HL-60 (cell line): ENCODE data around the gene CDPF1.

Experiments
- CTCF ChIP-seq: IDR thresholded peaks from one replicate; pipeline ENCODE4 v1.5.1; 2011; ENCODE audit warnings: low read length, control low read depth, inconsistent platforms; ENCODE audit not compliant: insufficient read depth
- GABPA ChIP-seq: IDR thresholded peaks from 2 replicates; pipeline ENCODE4 v1.6.1; 2012; ENCODE audit warnings: low read depth
- POLR2AphosphoS5 ChIP-seq: IDR thresholded peaks from 2 replicates; pipeline ENCODE4 v1.6.1; 2012; ENCODE audit warnings: low read depth
- REST ChIP-seq: IDR thresholded peaks from 2 replicates; pipeline ENCODE4 v1.6.1; 2012; ENCODE audit warnings: low read depth; ENCODE audit not compliant: insufficient replicate concordance
- SPI1 ChIP-seq: IDR thresholded peaks from 2 replicates; pipeline ENCODE4 v1.6.1; 2012; ENCODE audit warnings: low read depth, mild to moderate bottlenecking, borderline replicate concordance

DNA sequence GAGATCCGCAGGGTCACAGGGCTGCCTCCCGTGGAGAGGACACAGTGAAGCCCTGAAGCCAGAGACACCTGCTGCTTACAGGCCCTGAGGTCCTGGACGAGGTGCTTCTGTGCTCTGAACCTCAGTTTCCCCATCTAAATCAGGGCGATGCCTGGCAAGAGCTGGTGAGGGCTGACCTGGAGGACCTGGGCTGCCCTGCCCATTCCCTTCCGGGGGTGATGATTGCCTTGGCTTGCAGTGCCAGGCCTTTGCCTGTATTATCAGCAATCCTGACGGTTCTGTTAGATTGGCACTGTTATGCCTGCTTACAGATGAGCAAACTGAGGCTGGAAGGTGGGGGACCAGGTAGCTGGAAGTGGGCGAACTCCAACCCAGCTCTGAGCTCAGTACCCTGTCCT is 38.8 kb upstream of the CDPF1 start:
- TF ChIP-seq CTCF (no peak), POLR2AphosphoS5 (no peak), REST (no peak), SPI1 (no peak), GABPA (no peak)
